ENCODE results near the gene H3-3A. TPM values are rescaled to one million over a fixed set of nuclear protein-coding genes. Genes with fewer than 3 reads are reported as not detected.

Gene H3-3A
- total and polyA plus RNA-seq, 10 of the 15 experiments (the other 5 are each of a cell fraction or from before 2014, with no cell fraction given) = 215 to 486 (median 393) TPM

- H3K36me3 ChIP-seq (ENCODE audit: control insufficient read depth in 2 of 2, insufficient read depth in 2 of 2, low read length in 1 of 2) = no peaks in the 10 kb centered on the region
- no peak overlapping the region for H3K9ac ChIP-seq (ENCODE audit: control insufficient read depth, insufficient read depth, low read length)
- FAIRE-seq (no peak), ATAC-seq (no peak), DNase-seq (ENCODE audit: low read depth, low spot score) (no peak)
- H2AFZ ChIP-seq (ENCODE audit: control insufficient read depth, low read depth, low read length) = no peak overlapping the region
- H3K27ac ChIP-seq (ENCODE audit: control insufficient read depth, insufficient read depth) = no peak overlapping the region
- 53% methylated on average over 5 of the region's 5 CpGs for WGBS (ENCODE audit: insufficient coverage, insufficient replicate concordance, low lambda C conversion rate, missing lambda C conversion rate)
- in situ Hi-C loops (cut with MboI) (no loop called here), intact Hi-C loops (cut with micrococcal nuclease; ENCODE audit: unreplicated experiment) (no loop called here)
- POLR2A ChIA-PET = interaction anchor here (1.1 kb wide), 1 partner anchor 10 kb away, joined by 3 read pairs; no protein-coding TSS in a partner anchor
- H3K4me1 ChIP-seq (ENCODE audit: control insufficient read depth, insufficient read depth, low read length) = peaks cover 10% of the 10 kb centered on the region; the same call in 1 of the 2 replicates
- H3K4me3 ChIP-seq = no peak overlapping the region
- no peaks in the 10 kb centered on the region for H3K27me3 ChIP-seq (replicated peaks in 1 of 2; ENCODE audit: control insufficient read depth in 2 of 2, insufficient read depth in 2 of 2, low read length in 1 of 2)
- CTCF ChIA-PET = interaction anchor here (0.8 to 2.5 kb wide), 3 partner anchors 27 to 111 kb away, joined by 3 to 12 read pairs (median 6); no protein-coding TSS in a partner anchor
- H3K9me3 ChIP-seq (replicated peaks; ENCODE audit: control insufficient read depth, insufficient read depth, low read length) = no peaks in the 10 kb centered on the region
- no peak overlapping the region for H3K4me2 ChIP-seq (ENCODE audit: control insufficient read depth, insufficient read depth)
- no peaks in the 10 kb centered on the region for H4K20me1 ChIP-seq (ENCODE audit: control insufficient read depth, insufficient read depth)
- SMC1A ChIA-PET (ENCODE audit: uncharacterized antibody, unreplicated experiment) = interaction anchor here (1.1 to 4.3 kb wide), 5 partner anchors 8 to 33 kb away, joined by 3 to 16 read pairs (median 4); no protein-coding TSS in a partner anchor
- H3K79me2 ChIP-seq (ENCODE audit: control insufficient read depth, insufficient read depth, low read length) = no peaks in the 10 kb centered on the region
- RAD21 ChIA-PET (ENCODE audit: unreplicated experiment) = interaction anchor here (0.6 to 1.3 kb wide), 3 partner anchors 27 to 235 kb away, joined by 3 read pairs; no protein-coding TSS in a partner anchor
- BruUV-seq (replicated peaks) = no TSS peak
- TF ChIP-seq MLLT1 (IDR thresholded peaks at IDR 0.05) = no peak
- no peak for TF ChIP-seq NR2C1 (IDR thresholded peaks at IDR 0.05)
- no peak for TF ChIP-seq MTA2 (IDR thresholded peaks at IDR 0.05; ENCODE audit: low read depth)
- no peak for TF ChIP-seq ZBTB11 (CRISPR knock-in tag; IDR thresholded peaks at IDR 0.05)
- TF ChIP-seq ZNF592 (IDR thresholded peaks at IDR 0.05) = no peak
- no peak for TF ChIP-seq HDGF (IDR thresholded peaks at IDR 0.05)
- TF ChIP-seq SMARCA5 (IDR thresholded peaks at IDR 0.05) = no peak
- no peak for TF ChIP-seq CEBPB (IDR thresholded peaks at IDR 0.05; ENCODE audit: borderline replicate concordance in 1 of 2, low read depth in 2 of 2, low read length in 2 of 2)
- no peak for TF ChIP-seq PRDM15 (CRISPR knock-in tag; IDR thresholded peaks at IDR 0.05)
Measured at GRCh38 chr1:226097866-226098625, 35.5 kb downstream of the H3-3A start.

Data from GM12878 (cell line).